D721Med (cell line): ENCODE measurements around the gene NRXN3.

ENCODE experiments used
- DNase-seq: peaks from one replicate; pipeline ENCODE4 v3.0.0; 2011; ENCODE audit warnings: low spot score; ENCODE audit not compliant: insufficient read length
- FAIRE-seq: peaks from 2 replicates; lab custom pipeline; 2011; peaks lifted over from hg19 to GRCh38; lab: Jason Lieb, UNC
- CTCF ChIP-seq: IDR thresholded peaks from 2 replicates; pipeline ENCODE4 v1.5.1; 2012; ENCODE audit warnings: mild to moderate bottlenecking, control low read depth; ENCODE audit not compliant: insufficient read depth; ENCODE audit errors: missing control alignments

The NRXN3 gene

GRCh38 chr14:78313499-78313898 lies 143.3 kb downstream of the NRXN3 start:
- no peak for DNase-seq
- TF ChIP-seq CTCF, result no peak
- FAIRE-seq, result no peak

GRCh38 chr14:78314484-78314883 lies 144.3 kb downstream of the NRXN3 start:
- no peak for TF ChIP-seq CTCF
- DNase-seq (no peak), FAIRE-seq (no peak)

- FAIRE-seq (no peak), DNase-seq (no peak)
- TF ChIP-seq CTCF, result no peak
Observed at GRCh38 chr14:78316052-78316451, 145.9 kb downstream of the NRXN3 start.

GRCh38 chr14:78316786-78317185 lies 146.6 kb downstream of the NRXN3 start:
- TF ChIP-seq CTCF, result no peak

GRCh38 chr14:78319406-78319805 lies 149.2 kb downstream of the NRXN3 start:
- DNase-seq (no peak), FAIRE-seq (no peak)
- TF ChIP-seq CTCF, result no peak

More at GRCh38 chr14:78316786-78317185, 146.6 kb downstream of the NRXN3 start:
- no peak for FAIRE-seq
- no peak for DNase-seq

GRCh38 chr14:78319887-78320635 lies 149.9 kb downstream of the NRXN3 start:
- no peak for TF ChIP-seq CTCF
- no peak for DNase-seq
- FAIRE-seq, result no peak

- no peak for TF ChIP-seq CTCF
- FAIRE-seq (no peak), DNase-seq (no peak)
Observed at GRCh38 chr14:78324353-78324752, 154.2 kb downstream of the NRXN3 start.
